Glutamatergic neuron (in vitro differentiated cells): Measurements from ENCODE around the gene RALA. TPM values are rescaled to one million over a fixed set of nuclear protein-coding genes. Genes with fewer than 3 reads are reported as not detected.

ENCODE experiments used
- DNase-seq: peaks from one replicate; pipeline ENCODE4 v3.0.0; 2022
- H3K27ac Mint-ChIP-seq: one replicate; pipeline ENCODE4 v1.8.0; 2020; ENCODE audit warnings: mild to moderate bottlenecking, mixed read lengths, inconsistent platforms; ENCODE audit not compliant: unreplicated experiment
- H3K27me3 Mint-ChIP-seq: one replicate; pipeline ENCODE4 v1.8.0; 2020; ENCODE audit warnings: mild to moderate bottlenecking, moderate library complexity, mixed read lengths, inconsistent platforms; ENCODE audit not compliant: unreplicated experiment
- H3K36me3 Mint-ChIP-seq: one replicate; pipeline ENCODE4 v1.8.0; 2020; ENCODE audit warnings: mild to moderate bottlenecking, mixed read lengths, inconsistent platforms; ENCODE audit not compliant: unreplicated experiment
- H3K4me1 Mint-ChIP-seq: one replicate; pipeline ENCODE4 v1.8.0; 2020; ENCODE audit warnings: mild to moderate bottlenecking, low read depth, mixed read lengths, inconsistent platforms; ENCODE audit not compliant: unreplicated experiment
- H3K4me3 Mint-ChIP-seq: one replicate; pipeline ENCODE4 v1.8.0; 2020; ENCODE audit warnings: mild to moderate bottlenecking, mixed read lengths, inconsistent platforms; ENCODE audit not compliant: unreplicated experiment
- H3K9me3 Mint-ChIP-seq: one replicate; pipeline ENCODE4 v1.8.0; 2020; ENCODE audit warnings: mild to moderate bottlenecking, moderate library complexity, mixed read lengths, inconsistent platforms; ENCODE audit not compliant: unreplicated experiment
- CTCF ChIP-seq: fragments of 200-600 bp; sonication (generic); IDR thresholded peaks from one replicate; pipeline ENCODE4 v1.5.0; 2021; ENCODE audit not compliant: partially characterized antibody, unreplicated experiment
- total RNA-seq: library from RNA; stranded (reverse); fragmentation: NEBNext Ultra II Directional; extraction: Animal tissue kit (Norgen Biotek cat#: 25700); gene quantifications from one replicate; pipeline ENCODE4 v1.2.1, GENCODE V29; 2021; ENCODE audit not compliant: unreplicated experiment

The RALA gene
- total RNA-seq, 1 donor from 2014 or later: 69.9 TPM

GRCh38 chr7:39732837-39733804 lies 109.7 kb downstream of the RALA start:
- H3K9me3 Mint-ChIP-seq: peaks cover 2% of the 10 kb centered on the region
- peak overlapping the region; percentile 87 for H3K4me3 Mint-ChIP-seq
- no peaks in the 10 kb centered on the region for H3K36me3 Mint-ChIP-seq
- H3K27me3 Mint-ChIP-seq: peaks cover 6% of the 10 kb centered on the region
- peak; percentile 98 for DNase-seq
- H3K4me1 Mint-ChIP-seq: peaks cover 19% of the 10 kb centered on the region
- no peak for TF ChIP-seq CTCF
- peak overlapping the region; percentile 83 for H3K27ac Mint-ChIP-seq

- no peak for DNase-seq
- H3K4me1 Mint-ChIP-seq: peaks cover 19% of the 10 kb centered on the region
- H3K27ac Mint-ChIP-seq: peak overlapping the region; percentile 79
- no peak for TF ChIP-seq CTCF
- peaks cover 6% of the 10 kb centered on the region for H3K27me3 Mint-ChIP-seq
- peaks cover 2% of the 10 kb centered on the region for H3K9me3 Mint-ChIP-seq
- peak overlapping the region; percentile 87 for H3K4me3 Mint-ChIP-seq
- H3K36me3 Mint-ChIP-seq: no peaks in the 10 kb centered on the region
Observed at GRCh38 chr7:39733881-39734632, 110.7 kb downstream of the RALA start.

- H3K27ac Mint-ChIP-seq: no peak overlapping the region
- DNase-seq: no peak
- no peak for TF ChIP-seq CTCF
Observed at GRCh38 chr7:39734633-39735004, 111.2 kb downstream of the RALA start.

GRCh38 chr7:39735903-39736302 lies 112.5 kb downstream of the RALA start:
- peaks cover 2% of the 10 kb centered on the region for H3K9me3 Mint-ChIP-seq
- no peak for TF ChIP-seq CTCF
- no peak for DNase-seq
- H3K4me1 Mint-ChIP-seq: peaks cover 19% of the 10 kb centered on the region
- no peaks in the 10 kb centered on the region for H3K36me3 Mint-ChIP-seq
- peaks cover 6% of the 10 kb centered on the region for H3K27me3 Mint-ChIP-seq
- H3K4me3 Mint-ChIP-seq: peak overlapping the region; percentile 51
- no peak overlapping the region for H3K27ac Mint-ChIP-seq

More at GRCh38 chr7:39734633-39735004, 111.2 kb downstream of the RALA start:
- H3K4me3 Mint-ChIP-seq: peak overlapping the region; percentile 87
- peaks cover 2% of the 10 kb centered on the region for H3K9me3 Mint-ChIP-seq
- peaks cover 19% of the 10 kb centered on the region for H3K4me1 Mint-ChIP-seq
- H3K27me3 Mint-ChIP-seq: peaks cover 6% of the 10 kb centered on the region
- no peaks in the 10 kb centered on the region for H3K36me3 Mint-ChIP-seq
